ENCODE results near the gene PPHLN1.

The PPHLN1 gene

DNA sequence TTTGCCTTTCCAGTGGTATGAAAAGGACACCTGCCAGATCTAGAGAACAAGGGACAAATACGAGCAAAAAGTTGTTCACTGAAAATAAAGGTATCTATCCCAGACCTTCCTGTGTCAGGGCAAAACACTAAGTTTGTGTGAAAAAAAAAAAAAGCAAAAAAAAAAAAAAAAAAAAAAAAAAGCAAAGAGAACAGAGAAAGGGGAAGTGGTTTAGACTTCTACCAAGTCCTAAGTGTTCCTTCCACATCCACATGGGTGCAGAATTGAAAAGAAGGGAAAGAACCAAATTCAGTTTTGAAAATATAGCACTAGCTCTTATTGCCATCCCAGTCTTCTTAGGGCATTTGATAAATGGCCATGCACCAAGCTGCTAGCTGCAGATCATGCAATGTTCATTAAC, 41.8 kb upstream of the PPHLN1 start:
- Histone ChIP-seq H3K27ac (ENCODE audit: low read length) (no peak overlapping the region), H3K4me2 (ENCODE audit: insufficient read depth, low read length) (no peak overlapping the region), H2AFZ (ENCODE audit: low read depth, low read length) (no peak overlapping the region), H3K4me3 (ENCODE audit: low read depth in 1 of 2, low read length in 2 of 2) (no peak overlapping the region), H3K9ac (ENCODE audit: low read depth, low read length) (no peak overlapping the region), H3K27me3 (ENCODE audit: insufficient read depth, low read length, poor library complexity) (no peaks in the 10 kb centered on the region), H3K79me2 (ENCODE audit: insufficient read depth, low read length) (no peaks in the 10 kb centered on the region), H4K20me1 (ENCODE audit: insufficient read depth, low read length) (no peaks in the 10 kb centered on the region), H3K36me3 (ENCODE audit: insufficient read depth, low read length) (no peaks in the 10 kb centered on the region), H3K9me3 (ENCODE audit: insufficient read depth, low read length, severe bottlenecking) (no peaks in the 10 kb centered on the region), H3K4me1 (ENCODE audit: insufficient read depth, low read length) (no peaks in the 10 kb centered on the region)
- no peak for TF ChIP-seq EZH2 (IDR thresholded peaks at IDR 0.05; ENCODE audit: borderline replicate concordance, low read depth, low read length, severe bottlenecking)
- TF ChIP-seq, protein P1, sequence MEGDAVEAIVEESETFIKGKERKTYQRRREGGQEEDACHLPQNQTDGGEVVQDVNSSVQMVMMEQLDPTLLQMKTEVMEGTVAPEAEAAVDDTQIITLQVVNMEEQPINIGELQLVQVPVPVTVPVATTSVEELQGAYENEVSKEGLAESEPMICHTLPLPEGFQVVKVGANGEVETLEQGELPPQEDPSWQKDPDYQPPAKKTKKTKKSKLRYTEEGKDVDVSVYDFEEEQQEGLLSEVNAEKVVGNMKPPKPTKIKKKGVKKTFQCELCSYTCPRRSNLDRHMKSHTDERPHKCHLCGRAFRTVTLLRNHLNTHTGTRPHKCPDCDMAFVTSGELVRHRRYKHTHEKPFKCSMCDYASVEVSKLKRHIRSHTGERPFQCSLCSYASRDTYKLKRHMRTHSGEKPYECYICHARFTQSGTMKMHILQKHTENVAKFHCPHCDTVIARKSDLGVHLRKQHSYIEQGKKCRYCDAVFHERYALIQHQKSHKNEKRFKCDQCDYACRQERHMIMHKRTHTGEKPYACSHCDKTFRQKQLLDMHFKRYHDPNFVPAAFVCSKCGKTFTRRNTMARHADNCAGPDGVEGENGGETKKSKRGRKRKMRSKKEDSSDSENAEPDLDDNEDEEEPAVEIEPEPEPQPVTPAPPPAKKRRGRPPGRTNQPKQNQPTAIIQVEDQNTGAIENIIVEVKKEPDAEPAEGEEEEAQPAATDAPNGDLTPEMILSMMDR (IDR thresholded peaks at IDR 0.05; ENCODE audit: borderline replicate concordance, extremely low read depth, low read length, poor library complexity, severe bottlenecking) = no peak
- no peak for DNase-seq
- no peak for ATAC-seq (ENCODE audit: insufficient read depth, low read depth)

DNA sequence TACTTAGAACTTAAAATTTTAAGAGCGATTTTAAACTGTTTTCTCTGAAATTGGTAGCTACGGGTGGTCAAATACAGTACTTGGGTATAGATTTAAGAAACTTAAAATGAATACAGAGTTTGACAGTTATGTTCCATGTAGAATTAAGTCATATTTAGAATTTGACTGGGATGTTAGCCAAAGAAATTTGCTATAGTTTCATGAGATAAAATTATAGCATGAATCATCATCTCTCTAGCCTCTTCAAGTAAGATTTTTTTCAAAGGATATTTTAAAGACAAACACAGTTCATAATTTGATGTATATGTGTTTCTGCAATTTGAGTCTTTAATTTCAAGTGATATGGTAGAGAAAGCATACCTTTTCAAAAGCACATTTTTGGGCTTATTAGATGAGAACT, 41.1 kb upstream of the PPHLN1 start:
- no peaks in the 10 kb centered on the region for H4K20me1 ChIP-seq (ENCODE audit: insufficient read depth, low read length)
- no peak for TF ChIP-seq EZH2 (IDR thresholded peaks at IDR 0.05; ENCODE audit: borderline replicate concordance, low read depth, low read length, severe bottlenecking)
- TF ChIP-seq, protein P1 (IDR thresholded peaks at IDR 0.05; ENCODE audit: borderline replicate concordance, extremely low read depth, low read length, poor library complexity, severe bottlenecking) = no peak

DNA sequence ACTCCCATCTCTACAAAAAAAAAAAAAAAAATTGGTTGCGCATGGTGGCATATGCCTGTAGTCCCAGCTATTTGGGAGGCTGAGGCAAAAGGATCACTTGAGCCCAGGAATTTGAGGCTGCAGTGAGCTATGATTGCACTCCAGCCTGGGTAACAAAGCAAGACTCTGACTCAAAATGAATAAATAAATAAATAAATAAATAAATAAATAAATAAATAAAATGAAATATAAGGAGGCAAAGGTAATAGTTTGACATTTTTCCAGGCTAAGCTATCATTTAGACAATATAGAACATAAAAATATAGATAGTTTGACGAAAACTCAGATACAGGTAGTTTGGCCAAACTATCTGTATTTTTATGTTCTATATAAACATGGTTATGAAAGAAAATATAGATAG, 40.5 kb upstream of the PPHLN1 start:
- Histone ChIP-seq H3K27me3 (ENCODE audit: insufficient read depth, low read length, poor library complexity) (no peaks in the 10 kb centered on the region), H4K20me1 (ENCODE audit: insufficient read depth, low read length) (no peaks in the 10 kb centered on the region), H3K9ac (ENCODE audit: low read depth, low read length) (no peak overlapping the region), H3K4me3 (ENCODE audit: low read depth in 1 of 2, low read length in 2 of 2) (no peak overlapping the region), H2AFZ (ENCODE audit: low read depth, low read length) (no peak overlapping the region), H3K9me3 (ENCODE audit: insufficient read depth, low read length, severe bottlenecking) (no peaks in the 10 kb centered on the region), H3K79me2 (ENCODE audit: insufficient read depth, low read length) (no peaks in the 10 kb centered on the region), H3K4me1 (ENCODE audit: insufficient read depth, low read length) (no peaks in the 10 kb centered on the region), H3K27ac (ENCODE audit: low read length) (no peak overlapping the region), H3K36me3 (ENCODE audit: insufficient read depth, low read length) (no peaks in the 10 kb centered on the region), H3K4me2 (ENCODE audit: insufficient read depth, low read length) (no peak overlapping the region)
- TF ChIP-seq, protein P1 (IDR thresholded peaks at IDR 0.05; ENCODE audit: borderline replicate concordance, extremely low read depth, low read length, poor library complexity, severe bottlenecking) = no peak
- DNase-seq (no peak), ATAC-seq (ENCODE audit: insufficient read depth, low read depth) (no peak)

More for the DNA sequence above, 41.1 kb upstream of the PPHLN1 start:
- Histone ChIP-seq H3K27me3 (ENCODE audit: insufficient read depth, low read length, poor library complexity) (no peaks in the 10 kb centered on the region), H3K4me2 (ENCODE audit: insufficient read depth, low read length) (no peak overlapping the region), H3K36me3 (ENCODE audit: insufficient read depth, low read length) (no peaks in the 10 kb centered on the region), H3K4me1 (ENCODE audit: insufficient read depth, low read length) (no peaks in the 10 kb centered on the region), H2AFZ (ENCODE audit: low read depth, low read length) (no peak overlapping the region), H3K79me2 (ENCODE audit: insufficient read depth, low read length) (no peaks in the 10 kb centered on the region), H3K9me3 (ENCODE audit: insufficient read depth, low read length, severe bottlenecking) (no peaks in the 10 kb centered on the region), H3K9ac (ENCODE audit: low read depth, low read length) (no peak overlapping the region), H3K27ac (ENCODE audit: low read length) (no peak overlapping the region), H3K4me3 (ENCODE audit: low read depth in 1 of 2, low read length in 2 of 2) (no peak overlapping the region)
- ATAC-seq (ENCODE audit: insufficient read depth, low read depth) (no peak), DNase-seq (no peak)

DNA sequence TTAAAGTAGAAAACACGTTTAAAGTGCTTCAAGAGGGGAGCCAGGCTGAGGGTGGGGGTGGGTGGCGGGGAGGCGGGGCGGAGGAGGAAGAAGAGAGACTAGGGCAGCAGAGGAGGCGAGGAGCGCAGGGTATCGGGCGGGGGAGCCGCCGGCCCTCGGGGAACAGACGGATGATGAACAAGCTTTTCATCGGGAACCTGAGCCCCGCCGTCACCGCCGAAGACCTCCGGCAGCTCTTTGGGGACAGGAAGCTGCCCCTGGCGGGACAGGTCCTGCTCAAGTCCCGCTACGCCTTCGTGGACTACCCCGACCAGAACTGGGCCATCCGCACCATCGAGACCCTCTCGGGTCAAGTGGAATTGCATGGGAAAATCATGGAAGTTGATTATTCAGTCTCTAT, 39.2 kb upstream of the PPHLN1 start:
- TF ChIP-seq EZH2 (IDR thresholded peaks at IDR 0.05; ENCODE audit: borderline replicate concordance, low read depth, low read length, severe bottlenecking) = no peak
- TF ChIP-seq, protein P1 (IDR thresholded peaks at IDR 0.05; ENCODE audit: borderline replicate concordance, extremely low read depth, low read length, poor library complexity, severe bottlenecking) = no peak
- Histone ChIP-seq H3K27ac (ENCODE audit: low read length) (no peak overlapping the region), H4K20me1 (ENCODE audit: insufficient read depth, low read length) (no peaks in the 10 kb centered on the region), H3K79me2 (ENCODE audit: insufficient read depth, low read length) (no peaks in the 10 kb centered on the region), H3K36me3 (ENCODE audit: insufficient read depth, low read length) (no peaks in the 10 kb centered on the region), H3K4me2 (ENCODE audit: insufficient read depth, low read length) (no peak overlapping the region), H2AFZ (ENCODE audit: low read depth, low read length) (no peak overlapping the region), H3K4me3 (ENCODE audit: low read depth in 1 of 2, low read length in 2 of 2) (no peak overlapping the region), H3K9me3 (ENCODE audit: insufficient read depth, low read length, severe bottlenecking) (no peaks in the 10 kb centered on the region), H3K4me1 (ENCODE audit: insufficient read depth, low read length) (no peaks in the 10 kb centered on the region), H3K27me3 (ENCODE audit: insufficient read depth, low read length, poor library complexity) (no peaks in the 10 kb centered on the region), H3K9ac (ENCODE audit: low read depth, low read length) (no peak overlapping the region)
- ATAC-seq (ENCODE audit: insufficient read depth, low read depth) = no peak
- DNase-seq = no peak

Data from DND-41 (cell line).